K562 (cell line): ENCODE results near the gene RRH. TPM values are rescaled to one million over a fixed set of nuclear protein-coding genes. Genes with fewer than 3 reads are reported as not detected.

Source experiments
- ATAC-seq: fragments of 200-7000 bp; cut with Tn5 transposase; 3 replicates; pipeline ENCODE4 v1.9.1; 2020; ENCODE audit warnings: moderate library complexity
- BruUV-seq: library from RNA; stranded (reverse); fragments of 400-500 nt; replicated peaks from 2 replicates; lab custom pipeline; 2021; lab: Mats Ljungman, UMichigan
- CTCF ChIA-PET: fragments of 300-600 bp; formaldehyde crosslinking; extraction: SDS; loops from one replicate; lab custom pipeline; 2021; ENCODE audit warnings: low intra/inter-chr PET ratio; lab: Yijun Ruan, JAX
- POLR2A ChIA-PET: fragments of 300-600, 350-650 bp; sonication (Branson Sonifier 250); formaldehyde crosslinking; extraction: SDS; loops from one replicate; lab custom pipeline; 2021; ENCODE audit warnings: antibody characterized with exemption, inconsistent platforms; lab: Yijun Ruan, JAX
- DNase-seq, 4 experiments: peaks; one replicate each; pipeline versions ENCODE4 v3.0.0 to v3.0.0-alpha.2; 2011 to 2018; ENCODE audit warnings: low spot score in 3 of 4, mixed read lengths in 3 of 4; ENCODE audit errors: extremely low read depth in 1 of 4
- FAIRE-seq: peaks from 2 replicates; lab custom pipeline; 2011; peaks lifted over from hg19 to GRCh38; lab: Jason Lieb, UNC
- H2AFZ ChIP-seq: 2 replicates; pipeline ENCODE4 v1.6.0; 2011; ENCODE audit warnings: low read depth, low read length, control low read depth, inconsistent platforms
- H3K27ac ChIP-seq: fragments of 200-600 bp; 3 replicates; pipeline ENCODE4 v1.8.0; 2011; ENCODE audit warnings: low read depth, mild to moderate bottlenecking, control low read depth, inconsistent platforms, low read length, moderate library complexity, mixed read lengths; ENCODE audit errors: extremely low read depth
- H3K27me3 ChIP-seq, 2 experiments: fragments of 300-600 bp in 1 of 2; 2 replicates in 1 of 2; 3 replicates in 1 of 2; pipeline versions ENCODE4 v1.6.0 to v1.8.0; 2011; ENCODE audit warnings: inconsistent platforms in 2 of 2, low read length in 2 of 2, mild to moderate bottlenecking in 1 of 2, mixed read lengths in 1 of 2, moderate library complexity in 1 of 2; ENCODE audit not compliant: control insufficient read depth in 2 of 2, insufficient read depth in 2 of 2
- H3K36me3 ChIP-seq: fragments of 300-600 bp; 3 replicates; pipeline ENCODE4 v1.8.0; 2011; ENCODE audit warnings: mild to moderate bottlenecking, low read length, inconsistent platforms; ENCODE audit not compliant: control insufficient read depth, insufficient read depth
- H3K4me1 ChIP-seq, 2 experiments: fragments of 200-600 bp in 1 of 2; replicated peaks in 1 of 2; 2 replicates in 1 of 2; 3 replicates in 1 of 2; pipeline versions ENCODE4 v1.5.1 to v1.8.0; 2011; ENCODE audit warnings: inconsistent platforms in 2 of 2, low read length in 2 of 2, mild to moderate bottlenecking in 1 of 2, mixed read lengths in 1 of 2, moderate library complexity in 1 of 2; ENCODE audit not compliant: control insufficient read depth in 2 of 2, insufficient read depth in 2 of 2
- H3K4me2 ChIP-seq: 2 replicates; pipeline ENCODE4 v1.6.1; 2011; ENCODE audit warnings: low read length, control low read depth, inconsistent platforms, mixed read lengths; ENCODE audit not compliant: insufficient read depth
- H3K4me3 ChIP-seq: fragments of 200-600 bp; sonication (generic), shearing (Covaris generic); 2 replicates; pipeline ENCODE4 v1.5.1; 2016; ENCODE audit warnings: control low read depth, inconsistent platforms
- H3K79me2 ChIP-seq: fragments of 200-600 bp; 3 replicates; pipeline ENCODE4 v1.8.0; 2011; ENCODE audit warnings: low read length, inconsistent platforms; ENCODE audit not compliant: control insufficient read depth, insufficient read depth
- H3K9ac ChIP-seq, 2 experiments: 2 replicates each; pipeline versions ENCODE4 v1.6.0 to v1.6.1; 2011; ENCODE audit warnings: low read depth in 2 of 2, low read length in 2 of 2, control low read depth in 1 of 2, inconsistent platforms in 1 of 2, mild to moderate bottlenecking in 1 of 2, mixed read lengths in 1 of 2; ENCODE audit not compliant: insufficient read depth in 1 of 2
- H3K9me1 ChIP-seq: one replicate; pipeline ENCODE4 v1.6.0; 2011; ENCODE audit warnings: inconsistent platforms, mild to moderate bottlenecking, low read length, moderate library complexity; ENCODE audit not compliant: control insufficient read depth, insufficient read depth
- H3K9me3 ChIP-seq: replicated peaks from 2 replicates; pipeline ENCODE4 v1.5.1; 2011; ENCODE audit warnings: low read depth, low read length, inconsistent platforms; ENCODE audit not compliant: control insufficient read depth, insufficient read depth
- H4K20me1 ChIP-seq: replicated peaks from 2 replicates; pipeline ENCODE4 v1.6.1; 2011; ENCODE audit warnings: low read length, inconsistent platforms, mixed read lengths; ENCODE audit not compliant: control insufficient read depth, insufficient read depth
- BHLHE40 ChIP-seq: IDR thresholded peaks from 2 replicates; pipeline ENCODE4 v1.6.1; 2011; ENCODE audit warnings: low read length, improper control_type of control experiment
- GABPB1 ChIP-seq: sonication (generic); formaldehyde crosslinking; IDR thresholded peaks from 2 replicates; pipeline ENCODE4 v1.8.0; 2022; ENCODE audit warnings: mild to moderate bottlenecking, missing genetic modification reagents
- MCM7 ChIP-seq, 2 experiments: fragments of 450-650 bp; IDR thresholded peaks; 2 replicates each; pipeline ENCODE4 v1.6.1; 2016 to 2018
- PCBP1 ChIP-seq: fragments of 200-400 bp; formaldehyde crosslinking; IDR thresholded peaks from 2 replicates; pipeline ENCODE4 v1.6.1; 2018; ENCODE audit warnings: mild to moderate bottlenecking, low read depth, low read length; ENCODE audit not compliant: poor library complexity, severe bottlenecking
- RBFOX2 ChIP-seq: fragments of 200-400 bp; formaldehyde crosslinking; IDR thresholded peaks from 2 replicates; pipeline ENCODE4 v1.6.1; 2017; ENCODE audit warnings: low read depth, mild to moderate bottlenecking, low read length, moderate library complexity
- RBM39 ChIP-seq: fragments of 200-400 bp; formaldehyde crosslinking; optimal IDR thresholded peaks from 2 replicates; pipeline ENCODE3; 2018; ENCODE audit warnings: low read depth, low read length
- ZEB2 ChIP-seq: fragments of 450-650 bp; IDR thresholded peaks from 2 replicates; pipeline ENCODE4 v1.6.1; 2016
- ZNF217 ChIP-seq: sonication (generic); formaldehyde crosslinking; IDR thresholded peaks from 2 replicates; pipeline ENCODE4 v1.8.0; 2022; ENCODE audit warnings: mild to moderate bottlenecking, missing genetic modification reagents
- WGBS: fragments of 100-300 bp; shearing (Covaris generic); methylation state at CpG from one replicate; pipeline ENCODE4 v1.1.6; 2016; ENCODE audit warnings: low coverage, mixed read lengths; ENCODE audit not compliant: insufficient coverage; ENCODE audit errors: missing lambda C conversion rate; 5-methylcytosine and 5-hydroxymethylcytosine counted together
- in situ Hi-C: fragments of 300-500 bp; cut with MboI; formaldehyde crosslinking; loops from 4 replicates; pipeline ENCODE4 v1.15.0; 2018; ENCODE audit warnings: inconsistent platforms, mixed read lengths
- intact Hi-C: fragments of 100-400 bp; cut with micrococcal nuclease; formaldehyde crosslinking; loops from 2 replicates; pipeline ENCODE4 v1.14.2; 2022
- polyA plus RNA-seq, 8 experiments: library from polyadenylated mRNA; depleted of rRNA in 4 of 8; stranded (reverse) in 5 of 8; unstranded in 3 of 8; fragments of >200 nt; fragmentation: Nextera tagmentation in 2 of 8; fragmentation: Illumina TruSeq in 1 of 8; extraction: Ambion mirVana in 2 of 8; extraction: Trizol in 1 of 8; gene quantifications; 2 replicates each; pipeline versions ENCODE4 v1.2.1 to v1.2.3, GENCODE V29; 2011 to 2014; ENCODE audit warnings: inconsistent platforms in 1 of 8, missing spikeins in 1 of 8
- total RNA-seq, 7 experiments: library from RNA; depleted of rRNA in 6 of 7; stranded (reverse); fragments of >200 nt in 6 of 7; fragmentation: Illumina TruSeq in 2 of 7; extraction: Trizol in 2 of 7; gene quantifications; 2 replicates each; pipeline versions ENCODE4 v1.2.1 to v1.2.3, GENCODE V29; 2011 to 2021; ENCODE audit warnings: low replicate concordance in 1 of 7
- TF ChIP-seq, protein P1 (sequence below): IDR thresholded peaks from 3 replicates; pipeline ENCODE4 v1.6.1; 2011; ENCODE audit warnings: borderline replicate concordance, mild to moderate bottlenecking, moderate library complexity; ENCODE audit not compliant: insufficient read length; ENCODE audit errors: extremely low read depth
- TF ChIP-seq, protein P2 (sequence below): sonication (generic); formaldehyde crosslinking; IDR thresholded peaks from 2 replicates; pipeline ENCODE4 v1.8.1; 2023; ENCODE audit warnings: mild to moderate bottlenecking, missing genetic modification reagents
- TF ChIP-seq, protein P3 (sequence below): fragments of 250-450 bp; sonication (Bioruptor Pico); IDR thresholded peaks from 2 replicates; pipeline ENCODE4 v1.5.0; 2020; ENCODE audit warnings: mild to moderate bottlenecking

RRH gene
- total and polyA plus RNA-seq, 9 of the 15 experiments (the other 6 are each of a cell fraction or from before 2014, with no cell fraction given): 0.04 to 0.31 (median 0.12) TPM; not detected in 3

DNA sequence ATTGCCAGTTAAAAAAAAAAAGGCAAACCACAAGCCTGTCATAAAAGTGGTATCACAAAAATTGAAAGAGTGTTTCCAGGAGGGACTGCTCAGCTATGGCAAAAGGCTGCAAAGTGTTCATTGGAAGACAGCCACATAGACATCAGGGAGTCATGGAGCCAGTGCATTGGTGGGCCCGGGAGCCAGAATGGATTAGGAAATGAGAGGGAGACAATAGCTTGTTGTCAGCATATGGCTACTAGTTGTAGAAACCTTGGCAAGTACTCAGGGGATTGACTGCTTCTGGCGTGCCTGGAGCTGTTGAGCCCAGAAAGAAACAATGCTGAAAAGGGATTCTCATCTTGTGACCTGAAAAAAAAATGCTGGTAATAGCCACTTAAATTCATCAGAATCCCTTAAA, 7.2 kb upstream of the RRH start:
- TF ChIP-seq PCBP1 (no peak), RBM39 (no peak), RBFOX2 (0 out of 2 replicates have a peak, but pooled peaks have one; percentile 30)
- BruUV-seq: no TSS peak
- DNase-seq: no peak
- Histone ChIP-seq H3K36me3 (peaks cover 91% of the 10 kb centered on the region), H3K9me3 (no peaks in the 10 kb centered on the region), H3K27me3 (no peaks in the 10 kb centered on the region), H3K27ac (no peak overlapping the region), H3K79me2 (peaks cover 59% of the 10 kb centered on the region), H3K9me1 (no peaks in the 10 kb centered on the region), H3K4me1 (peaks cover 0 to 8% of the 10 kb centered on the region in 2 experiments; a peak in 2 of 5 replicates), H4K20me1 (no peaks in the 10 kb centered on the region), H3K4me2 (no peak overlapping the region), H2AFZ (no peak overlapping the region), H3K4me3 (no peak overlapping the region), H3K9ac (no peak overlapping the region)
- ATAC-seq: no peak
- no peak for FAIRE-seq
- intact Hi-C loops (no loop called here), in situ Hi-C loops (no loop called here)
- ChIA-PET POLR2A (interaction anchor here (1.2 to 1.7 kb wide), 2 partner anchors 90 to 117 kb away, joined by 4 read pairs; partner anchors contain the start of gene CASP6), CTCF (interaction anchor here (0.6 kb wide), 1 partner anchor 329 kb away, joined by 3 read pairs; no protein-coding TSS in a partner anchor)
- 93% methylated on average over 2 of the region's 2 CpGs for WGBS

DNA sequence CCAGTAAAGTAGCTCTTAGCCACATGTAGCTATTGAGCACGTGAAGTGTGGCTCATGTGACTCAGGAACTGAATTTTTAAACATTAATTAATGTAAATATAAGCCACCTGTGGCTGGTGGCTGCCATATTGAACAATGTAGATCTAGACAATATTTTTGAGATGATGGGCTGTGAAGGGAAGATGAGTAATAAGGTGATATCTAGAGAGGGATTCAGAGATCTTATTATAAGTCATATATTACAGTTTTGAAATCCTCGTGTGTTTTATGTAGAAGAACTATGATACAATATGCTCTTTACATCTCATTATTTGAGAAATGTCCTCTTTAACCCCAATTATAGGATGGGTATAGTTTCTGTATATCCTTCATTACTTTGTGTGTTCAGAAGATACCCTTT, 6.6 kb upstream of the RRH start:
- Histone ChIP-seq H3K27ac (no peak overlapping the region), H3K4me2 (no peak overlapping the region), H3K4me3 (no peak overlapping the region), H3K9me3 (no peaks in the 10 kb centered on the region), H3K4me1 (peaks cover 0 to 8% of the 10 kb centered on the region in 2 experiments; a peak in 2 of 5 replicates), H3K9me1 (no peaks in the 10 kb centered on the region), H3K27me3 (no peaks in the 10 kb centered on the region), H3K9ac (no peak overlapping the region), H3K79me2 (peaks cover 52% of the 10 kb centered on the region), H4K20me1 (no peaks in the 10 kb centered on the region), H3K36me3 (peaks cover 93% of the 10 kb centered on the region), H2AFZ (no peak overlapping the region)
- CTCF ChIA-PET: interaction anchor here (0.6 kb wide), 1 partner anchor 329 kb away, joined by 3 read pairs; no protein-coding TSS in a partner anchor
- 67% methylated on average over 2 of the region's 2 CpGs for WGBS
- in situ Hi-C loops (no loop called here), intact Hi-C loops (no loop called here)
- TF ChIP-seq, protein P1, sequence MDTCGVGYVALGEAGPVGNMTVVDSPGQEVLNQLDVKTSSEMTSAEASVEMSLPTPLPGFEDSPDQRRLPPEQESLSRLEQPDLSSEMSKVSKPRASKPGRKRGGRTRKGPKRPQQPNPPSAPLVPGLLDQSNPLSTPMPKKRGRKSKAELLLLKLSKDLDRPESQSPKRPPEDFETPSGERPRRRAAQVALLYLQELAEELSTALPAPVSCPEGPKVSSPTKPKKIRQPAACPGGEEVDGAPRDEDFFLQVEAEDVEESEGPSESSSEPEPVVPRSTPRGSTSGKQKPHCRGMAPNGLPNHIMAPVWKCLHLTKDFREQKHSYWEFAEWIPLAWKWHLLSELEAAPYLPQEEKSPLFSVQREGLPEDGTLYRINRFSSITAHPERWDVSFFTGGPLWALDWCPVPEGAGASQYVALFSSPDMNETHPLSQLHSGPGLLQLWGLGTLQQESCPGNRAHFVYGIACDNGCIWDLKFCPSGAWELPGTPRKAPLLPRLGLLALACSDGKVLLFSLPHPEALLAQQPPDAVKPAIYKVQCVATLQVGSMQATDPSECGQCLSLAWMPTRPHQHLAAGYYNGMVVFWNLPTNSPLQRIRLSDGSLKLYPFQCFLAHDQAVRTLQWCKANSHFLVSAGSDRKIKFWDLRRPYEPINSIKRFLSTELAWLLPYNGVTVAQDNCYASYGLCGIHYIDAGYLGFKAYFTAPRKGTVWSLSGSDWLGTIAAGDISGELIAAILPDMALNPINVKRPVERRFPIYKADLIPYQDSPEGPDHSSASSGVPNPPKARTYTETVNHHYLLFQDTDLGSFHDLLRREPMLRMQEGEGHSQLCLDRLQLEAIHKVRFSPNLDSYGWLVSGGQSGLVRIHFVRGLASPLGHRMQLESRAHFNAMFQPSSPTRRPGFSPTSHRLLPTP: no peak
- TF ChIP-seq, protein P2, sequence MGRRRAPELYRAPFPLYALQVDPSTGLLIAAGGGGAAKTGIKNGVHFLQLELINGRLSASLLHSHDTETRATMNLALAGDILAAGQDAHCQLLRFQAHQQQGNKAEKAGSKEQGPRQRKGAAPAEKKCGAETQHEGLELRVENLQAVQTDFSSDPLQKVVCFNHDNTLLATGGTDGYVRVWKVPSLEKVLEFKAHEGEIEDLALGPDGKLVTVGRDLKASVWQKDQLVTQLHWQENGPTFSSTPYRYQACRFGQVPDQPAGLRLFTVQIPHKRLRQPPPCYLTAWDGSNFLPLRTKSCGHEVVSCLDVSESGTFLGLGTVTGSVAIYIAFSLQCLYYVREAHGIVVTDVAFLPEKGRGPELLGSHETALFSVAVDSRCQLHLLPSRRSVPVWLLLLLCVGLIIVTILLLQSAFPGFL (CRISPR knock-in tag): no peak
- TF ChIP-seq BHLHE40: no peak
- TF ChIP-seq ZEB2: no peak
- no peak for TF ChIP-seq GABPB1 (CRISPR knock-in tag)
- no peak for TF ChIP-seq ZNF217
- TF ChIP-seq, protein P3, sequence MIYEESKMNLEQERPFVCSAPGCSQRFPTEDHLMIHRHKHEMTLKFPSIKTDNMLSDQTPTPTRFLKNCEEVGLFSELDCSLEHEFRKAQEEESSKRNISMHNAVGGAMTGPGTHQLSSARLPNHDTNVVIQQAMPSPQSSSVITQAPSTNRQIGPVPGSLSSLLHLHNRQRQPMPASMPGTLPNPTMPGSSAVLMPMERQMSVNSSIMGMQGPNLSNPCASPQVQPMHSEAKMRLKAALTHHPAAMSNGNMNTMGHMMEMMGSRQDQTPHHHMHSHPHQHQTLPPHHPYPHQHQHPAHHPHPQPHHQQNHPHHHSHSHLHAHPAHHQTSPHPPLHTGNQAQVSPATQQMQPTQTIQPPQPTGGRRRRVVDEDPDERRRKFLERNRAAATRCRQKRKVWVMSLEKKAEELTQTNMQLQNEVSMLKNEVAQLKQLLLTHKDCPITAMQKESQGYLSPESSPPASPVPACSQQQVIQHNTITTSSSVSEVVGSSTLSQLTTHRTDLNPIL (CRISPR knock-in tag): no peak
- TF ChIP-seq MCM7 (IDR thresholded peaks at IDR 0.05): no peak
- FAIRE-seq (no peak), ATAC-seq (no peak), DNase-seq (no peak)
- POLR2A ChIA-PET: interaction anchor here (1.7 kb wide), 1 partner anchor 118 kb away, joined by 4 read pairs; the partner anchor contains the start of gene CASP6
- BruUV-seq: no TSS peak
